ENCODE measurements around the gene DYNC1LI2.

DYNC1LI2 gene

DNA sequence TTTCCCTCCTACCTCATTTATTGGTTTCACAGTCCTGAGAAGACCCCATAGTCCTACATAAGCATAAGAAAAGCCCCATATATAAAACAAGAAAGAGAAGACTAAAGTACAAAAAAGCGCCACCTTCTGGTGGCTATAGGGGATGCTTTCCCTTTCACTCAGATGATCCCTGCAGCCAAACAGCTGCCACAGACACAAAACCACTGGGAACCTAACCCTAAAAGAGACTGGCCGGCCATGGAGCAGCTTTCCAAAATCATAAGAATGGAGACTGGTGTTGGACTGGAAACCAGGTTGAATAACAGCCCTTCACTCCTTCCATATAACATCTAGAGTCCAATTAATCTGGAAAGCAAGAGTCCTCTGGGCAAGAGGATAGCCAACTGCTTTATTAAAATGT lies 11.4 kb downstream of the DYNC1LI2 start:
- DNase-seq (ENCODE audit: low spot score): no peak

- no peak for DNase-seq (ENCODE audit: low spot score)
Measured at GRCh38 chr16:66735891-66736290, 15.5 kb downstream of the DYNC1LI2 start.

DNA sequence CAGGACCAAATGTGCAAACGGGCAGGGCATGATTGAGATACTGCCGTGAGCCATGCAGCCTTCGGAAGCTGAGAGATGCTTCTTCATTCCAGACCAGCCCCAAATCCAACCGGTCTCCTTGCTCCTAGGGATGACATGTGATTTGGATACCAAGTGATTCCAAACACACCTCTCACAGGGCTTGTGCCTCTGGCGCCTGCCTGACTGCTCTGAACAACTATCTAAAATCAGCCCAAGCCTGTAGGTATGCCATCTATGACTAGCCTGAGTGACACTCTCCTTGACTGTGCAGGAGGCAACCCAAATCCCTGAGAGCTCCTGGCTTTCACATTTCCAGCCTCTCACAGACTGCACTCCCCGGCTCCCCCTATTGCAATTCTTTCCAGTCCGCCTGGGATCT lies 20.3 kb downstream of the DYNC1LI2 start:
- no peak for DNase-seq (ENCODE audit: low spot score)

DNA sequence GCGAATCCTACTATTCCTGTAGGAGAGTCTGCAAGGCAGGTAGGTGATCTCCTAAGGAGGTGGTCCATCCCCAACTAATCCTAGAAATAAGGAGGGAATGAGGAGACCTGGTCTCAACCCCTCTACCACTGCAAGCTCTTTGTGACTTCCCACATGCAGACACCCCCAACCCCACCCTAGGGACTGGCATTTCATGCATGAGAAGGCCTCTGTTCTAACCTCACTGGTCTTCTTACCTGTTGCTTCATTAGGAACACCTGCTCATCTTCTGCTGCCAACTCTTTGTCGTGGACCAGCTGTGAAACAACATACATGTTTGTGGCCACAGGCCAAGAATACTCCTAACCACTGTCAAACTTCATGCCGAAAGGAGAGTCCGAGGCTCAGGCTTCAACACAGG lies 22.6 kb downstream of the DYNC1LI2 start:
- DNase-seq (ENCODE audit: low spot score): no peak

DNA sequence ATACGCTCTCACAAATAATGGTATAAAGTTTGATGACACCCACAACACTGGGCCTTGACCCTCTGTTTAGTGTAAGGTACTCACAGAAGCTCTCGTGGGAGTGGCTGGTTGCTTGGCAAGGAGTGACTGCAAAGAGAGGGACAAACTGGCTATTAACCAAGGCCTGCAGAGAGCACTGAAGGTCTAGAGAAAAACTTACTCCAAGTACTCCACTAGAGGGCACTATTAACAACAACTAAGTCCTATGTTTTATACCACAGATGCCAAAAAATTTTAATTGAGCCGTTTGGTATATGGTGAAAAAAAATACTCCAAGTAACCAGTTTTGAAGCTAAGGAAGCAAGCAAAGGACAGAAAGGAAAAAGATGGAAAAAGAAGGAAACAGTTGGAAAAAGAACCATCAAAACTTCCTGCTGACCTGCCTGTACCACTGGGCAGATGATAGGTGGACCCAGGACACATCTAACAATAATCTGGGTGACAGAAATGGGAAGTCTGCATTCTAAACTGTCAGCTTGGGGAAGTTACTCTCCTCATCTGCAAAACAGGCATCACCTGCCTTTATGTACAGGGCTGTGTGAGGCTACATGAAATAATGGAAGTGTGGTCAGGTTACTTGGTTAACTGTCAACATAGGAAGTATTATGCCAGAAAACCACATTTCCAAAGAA lies 23.2 kb downstream of the DYNC1LI2 start:
- no peak for DNase-seq (ENCODE audit: low spot score)

DNA sequence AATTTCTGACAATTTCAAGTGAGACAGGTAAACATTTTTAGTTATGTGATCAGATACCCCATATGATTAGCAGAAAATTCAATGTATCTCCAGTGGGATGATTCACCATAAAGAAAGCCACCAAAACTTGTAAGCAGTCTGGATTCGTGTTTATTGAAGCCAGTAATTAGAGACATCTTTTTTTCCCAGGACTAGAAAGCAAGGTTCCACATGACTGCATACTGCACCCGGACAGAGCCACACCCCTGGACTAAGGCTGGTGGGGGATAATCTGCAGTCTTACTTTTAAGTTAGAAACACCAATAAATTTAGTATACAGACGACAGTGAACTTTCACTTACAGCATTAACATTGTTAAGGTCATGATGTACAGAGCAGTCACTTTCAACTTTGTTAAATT lies 30.6 kb downstream of the DYNC1LI2 start:
- DNase-seq (ENCODE audit: low spot score): no peak

DNA sequence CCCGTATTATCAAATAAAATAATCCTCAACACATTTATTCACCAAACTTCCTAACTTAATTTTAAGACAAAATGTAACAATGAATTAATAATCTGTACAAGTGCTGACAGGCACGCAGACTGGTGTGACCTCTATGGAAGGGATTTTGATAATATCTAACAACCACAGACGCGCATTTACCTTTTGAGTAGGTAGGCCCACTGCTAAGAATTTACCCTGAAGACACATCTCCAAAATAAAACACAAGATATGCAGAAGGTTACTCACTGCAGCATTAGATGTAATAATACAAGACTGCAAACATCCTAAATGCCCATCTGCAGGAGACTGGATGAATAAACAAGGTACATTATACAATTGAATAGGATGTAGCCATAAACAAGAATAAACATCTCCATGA lies 32.2 kb downstream of the DYNC1LI2 start:
- DNase-seq (ENCODE audit: low spot score): no peak

GRCh38 chr16:66717776-66718175 lies 33.6 kb downstream of the DYNC1LI2 start:
- DNase-seq (ENCODE audit: low spot score): no peak

DNA sequence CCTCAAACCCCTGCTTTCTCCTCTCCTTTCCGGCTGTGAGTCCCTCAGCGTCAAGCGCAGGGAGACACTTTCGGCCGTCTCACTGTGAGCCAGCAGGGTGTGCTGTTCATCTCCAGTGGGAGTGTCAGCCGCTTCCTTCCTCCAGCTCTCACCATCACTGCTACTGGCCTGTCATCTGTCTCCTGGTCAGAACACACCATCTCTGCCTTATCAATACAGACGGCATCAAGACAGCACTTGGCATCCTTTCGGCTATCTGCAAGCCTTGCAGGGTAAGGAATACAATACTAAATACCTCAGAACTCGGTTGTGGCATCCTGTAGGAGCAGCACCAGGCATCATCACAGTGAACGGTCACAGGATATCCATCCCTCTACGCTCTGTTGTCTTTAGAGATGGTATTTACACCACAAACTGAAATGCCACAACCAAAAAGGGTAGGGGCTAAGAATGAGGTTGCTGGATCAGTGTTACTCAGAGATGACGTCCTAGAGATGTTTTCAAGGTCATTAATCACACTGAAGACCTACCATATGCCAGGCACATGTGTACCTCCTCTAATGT lies 34.2 kb downstream of the DYNC1LI2 start:
- peak; percentile 65 for DNase-seq (ENCODE audit: low spot score)

DNA sequence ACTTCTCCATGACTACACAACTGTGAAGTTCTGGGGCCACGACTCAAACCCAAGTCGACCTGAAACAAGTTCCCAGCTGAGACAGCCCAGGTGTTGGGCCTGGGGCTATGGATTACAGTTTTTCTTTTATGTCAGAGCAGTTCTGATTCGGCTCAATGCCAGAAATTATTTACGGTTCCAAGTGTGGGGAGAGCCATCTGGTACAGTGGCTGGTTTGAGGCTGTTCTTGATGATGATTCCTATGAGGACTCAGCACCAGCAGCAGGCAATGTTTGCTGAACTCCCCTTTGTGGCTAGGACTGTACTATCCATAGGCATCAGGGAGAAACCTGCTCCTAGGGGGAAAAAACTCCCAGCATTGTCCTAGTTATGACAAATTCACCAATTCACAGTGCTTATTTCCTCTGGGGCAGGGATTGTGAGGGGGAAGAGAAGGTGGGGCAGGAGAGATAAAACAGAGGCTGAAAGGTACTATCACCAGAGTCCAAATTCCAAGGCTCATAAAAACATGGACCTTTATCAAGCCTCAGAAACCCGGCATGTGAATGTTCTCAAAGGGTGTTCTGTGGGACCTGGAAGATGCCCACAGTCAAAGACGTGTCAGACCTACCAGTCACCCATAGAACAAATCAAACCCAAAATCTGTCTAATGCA lies 36.6 kb downstream of the DYNC1LI2 start:
- DNase-seq (ENCODE audit: low spot score): no peak

DNA sequence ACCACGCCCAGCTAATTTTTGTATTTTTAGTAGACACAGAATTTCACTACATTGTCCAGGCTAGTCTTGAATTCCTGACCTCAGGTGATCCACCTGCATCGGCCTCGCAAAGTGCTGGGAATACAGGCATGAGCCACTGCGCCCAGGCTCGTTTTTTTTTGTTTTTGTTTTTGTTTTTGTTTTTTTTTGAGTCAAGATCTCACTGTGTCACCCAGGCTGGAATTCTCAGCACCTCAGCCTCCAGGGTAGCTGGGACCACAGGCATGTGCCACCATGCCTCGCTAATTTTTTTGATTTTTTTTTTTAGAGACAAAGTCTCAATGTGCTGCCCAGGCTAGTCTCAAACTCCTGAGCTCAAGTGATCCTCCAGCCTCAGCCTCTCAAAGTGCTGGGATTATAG lies 37.3 kb downstream of the DYNC1LI2 start:
- DNase-seq (ENCODE audit: low spot score): no peak

DNA sequence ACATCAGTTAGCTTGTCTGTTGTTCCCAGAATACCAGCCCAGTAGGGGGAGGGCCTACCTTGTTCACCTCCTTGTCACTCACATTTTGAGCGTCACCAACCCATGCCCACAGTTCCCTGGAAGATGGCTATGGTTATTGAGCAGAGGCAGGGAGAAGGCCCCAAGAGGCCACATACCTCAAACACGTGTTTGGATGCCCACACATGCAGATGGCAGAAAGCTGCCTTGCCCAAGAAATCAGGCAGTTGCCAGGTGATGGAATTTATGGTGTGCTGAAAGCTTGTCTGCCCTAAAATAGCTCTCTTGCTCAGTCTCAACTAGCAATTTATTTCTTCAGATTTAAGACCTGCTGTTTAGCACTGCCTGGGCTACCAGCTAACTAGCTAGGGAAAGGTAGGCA lies 38.3 kb downstream of the DYNC1LI2 start:
- no peak for DNase-seq (ENCODE audit: low spot score)

GRCh38 chr16:66712512-66712911 lies 38.9 kb downstream of the DYNC1LI2 start:
- DNase-seq (ENCODE audit: low spot score): no peak

DNA sequence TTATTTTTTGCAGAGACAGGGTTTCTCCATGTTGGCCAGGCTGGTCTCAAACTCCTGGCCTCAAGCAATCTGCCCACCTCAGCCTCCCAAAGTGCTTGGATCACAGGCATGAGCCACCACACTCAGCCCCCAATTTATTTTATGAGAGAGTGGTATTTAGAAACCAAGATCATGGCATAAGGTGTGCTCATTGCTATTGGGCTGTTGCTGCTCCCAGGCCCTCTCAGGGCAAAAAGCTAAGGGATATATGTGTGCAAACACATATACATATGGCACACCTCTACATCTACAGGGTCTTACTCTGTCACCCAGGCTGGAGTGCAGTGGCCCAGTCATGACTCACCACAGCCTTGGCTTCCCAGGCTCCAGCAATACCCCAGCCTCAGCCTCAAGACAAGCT lies 39.8 kb downstream of the DYNC1LI2 start:
- DNase-seq (ENCODE audit: low spot score): no peak

GRCh38 chr16:66706506-66706880 lies 44.9 kb downstream of the DYNC1LI2 start:
- no peak for DNase-seq (ENCODE audit: low spot score)

DNA sequence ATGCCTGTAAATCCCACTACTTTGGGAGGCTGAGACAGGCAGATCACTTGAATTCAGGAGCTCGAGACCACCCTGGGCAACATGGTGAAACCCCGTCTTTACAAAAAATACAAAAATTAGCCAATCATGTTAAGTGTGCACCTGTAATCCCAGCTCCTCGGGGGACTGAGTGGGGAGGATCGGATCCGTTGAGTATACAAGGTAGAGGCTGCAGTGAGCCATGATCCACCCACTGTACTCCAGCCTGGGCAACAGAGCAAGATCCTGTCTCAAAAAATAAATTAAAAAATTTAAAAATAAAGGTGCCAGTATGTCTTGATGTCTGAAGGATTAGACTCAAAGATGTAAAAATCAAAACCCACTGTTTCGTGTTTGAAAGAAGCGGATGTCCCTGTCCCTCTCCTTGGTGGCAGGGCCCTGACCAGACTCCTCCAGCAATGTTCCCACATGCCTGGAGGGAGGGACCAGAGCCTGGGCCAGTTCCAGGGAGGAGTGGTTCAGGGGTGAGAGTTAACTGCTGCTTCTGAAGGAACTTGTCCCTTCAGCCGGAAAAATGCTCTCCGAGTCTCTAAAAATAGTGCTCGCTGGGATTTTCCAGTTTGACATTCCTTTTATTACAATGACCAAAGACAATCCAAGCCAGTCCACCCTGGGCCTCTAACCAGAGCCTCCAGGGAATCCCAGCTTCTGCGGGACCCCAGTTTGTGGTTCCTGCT lies 45.5 kb downstream of the DYNC1LI2 start:
- DNase-seq (ENCODE audit: low spot score): no peak

GRCh38 chr16:66703406-66704215 lies 47.8 kb downstream of the DYNC1LI2 start:
- no peak for DNase-seq (ENCODE audit: low spot score)

DNA sequence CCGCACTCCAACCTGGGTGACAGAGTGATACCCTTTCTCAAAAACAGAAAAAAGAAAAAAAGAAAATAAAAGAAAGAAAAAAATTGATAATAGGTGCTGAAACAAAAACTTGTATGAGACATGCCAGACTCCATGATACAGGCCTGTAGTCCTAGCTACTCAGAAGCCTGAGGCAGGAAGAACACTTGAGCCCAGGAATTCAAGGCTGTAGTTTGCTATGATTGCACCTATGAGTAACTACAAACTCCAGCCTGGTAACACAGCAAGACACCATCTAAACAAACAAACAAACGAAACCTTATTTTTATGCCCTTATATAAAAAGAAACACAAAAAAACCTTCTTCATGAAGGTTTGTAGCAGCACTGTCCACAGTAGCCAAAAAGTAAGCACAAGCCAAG lies 49.9 kb downstream of the DYNC1LI2 start:
- DNase-seq (ENCODE audit: low spot score): no peak

DNA sequence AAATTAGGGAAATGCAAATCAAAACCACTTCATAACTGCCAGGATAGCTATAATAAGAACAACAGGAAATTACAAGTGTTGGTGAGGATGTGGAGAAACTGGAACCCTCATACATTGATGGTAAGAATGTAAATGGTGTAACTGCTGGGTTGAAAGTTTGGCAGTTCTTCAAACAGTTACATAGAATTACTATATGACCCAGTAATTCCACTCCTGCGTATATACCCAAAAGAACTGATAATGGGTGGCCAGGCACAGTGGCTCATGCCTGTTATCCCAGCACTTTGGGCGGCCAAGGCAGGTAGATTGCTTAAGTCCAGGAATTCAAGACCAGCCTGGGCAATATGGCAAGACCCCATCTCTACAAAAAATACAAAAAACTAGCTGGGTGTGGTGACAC lies 50.4 kb downstream of the DYNC1LI2 start:
- DNase-seq (ENCODE audit: low spot score): no peak

DNA sequence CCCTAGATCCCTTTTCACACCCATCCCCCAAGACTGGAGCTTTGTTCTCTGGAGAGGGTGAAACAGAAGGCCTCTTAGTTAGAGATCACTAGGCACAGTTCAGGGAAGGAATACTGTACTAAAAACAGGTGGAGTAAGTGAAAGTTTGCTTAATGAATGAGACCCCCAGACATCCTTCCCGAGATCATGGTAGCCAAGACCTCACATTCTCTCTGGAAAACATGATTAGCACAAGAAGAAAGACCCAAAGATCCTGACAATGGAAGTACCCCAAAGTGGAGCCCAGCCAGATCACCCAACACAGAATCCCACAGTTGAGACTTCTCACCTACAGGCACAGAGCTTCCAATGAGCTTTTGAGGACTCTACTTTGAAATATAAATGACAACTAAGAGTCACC lies 51.5 kb downstream of the DYNC1LI2 start:
- no peak for DNase-seq (ENCODE audit: low spot score)

GRCh38 chr16:66698046-66698445 lies 53.4 kb downstream of the DYNC1LI2 start:
- no peak for DNase-seq (ENCODE audit: low spot score)

All from ecto neural progenitor cell (in vitro differentiated cells).